Ascending aorta (tissue), 2 donors: ENCODE results near the gene MED27. TPM values are rescaled to one million over a fixed set of nuclear protein-coding genes. Genes with fewer than 3 reads are reported as not detected.

ENCODE experiments used
- DNase-seq, 2 donors: peaks; one replicate each; pipeline ENCODE4 v3.0.0-alpha.2; 2019; ENCODE audit warnings: low spot score in 2 of 2
- H3K27ac ChIP-seq, 2 donors: fragments of 200-600 bp; sonication (generic); one replicate each; pipeline ENCODE4 v1.5.1; 2016 to 2017; ENCODE audit warnings: mild to moderate bottlenecking in 1 of 2
- H3K27me3 ChIP-seq: fragments of 200-600 bp; sonication (generic); one replicate; pipeline ENCODE4 v1.5.1; 2017
- H3K36me3 ChIP-seq, 2 donors: fragments of 200-600 bp; sonication (generic); one replicate each; pipeline ENCODE4 v1.5.1; 2016
- H3K4me1 ChIP-seq, 2 donors: fragments of 200-600 bp; sonication (generic); one replicate each; pipeline ENCODE4 v1.5.1; 2016 to 2017; ENCODE audit warnings: mild to moderate bottlenecking in 1 of 2
- H3K4me3 ChIP-seq, 2 donors: fragments of 200-600 bp; sonication (generic); one replicate each; pipeline ENCODE4 v1.5.1; 2016 to 2017; ENCODE audit warnings: mild to moderate bottlenecking in 1 of 2
- H3K9me3 ChIP-seq, 2 donors: fragments of 200-600 bp; sonication (generic); one replicate each; pipeline ENCODE4 v1.5.1; 2016
- intact Hi-C: fragments of 100-400 bp; cut with DNase I; formaldehyde crosslinking; loops from one replicate; pipeline ENCODE4 v1.15.1; 2023
- total RNA-seq: library from RNA; depleted of rRNA; stranded (reverse); fragments of >200 nt; gene quantifications from one replicate; pipeline ENCODE4 v1.1.0, GENCODE V29; 2016
- TF ChIP-seq, protein P1 (sequence below), 3 experiments: fragments of 200-600 bp in 2 of 3; fragments of 450-650 bp in 1 of 3; sonication (generic) in 2 of 3; IDR thresholded peaks; one replicate each; pipeline ENCODE4 v1.5.1; 2016 to 2019; ENCODE audit warnings: antibody characterized with exemption in 3 of 3, mild to moderate bottlenecking in 1 of 3, moderate library complexity in 1 of 3

The MED27 gene
- total RNA-seq, 1 donor from 2014 or later, result 19.4 TPM

GRCh38 chr9:131824155-131824594 is 255.5 kb downstream of the MED27 start:
- H3K4me3 ChIP-seq, result no peak overlapping the region
- intact Hi-C loops, result no loop called here
- no peaks in the 10 kb centered on the region for H3K36me3 ChIP-seq
- H3K27me3 ChIP-seq, result no peaks in the 10 kb centered on the region
- TF ChIP-seq, protein P1, sequence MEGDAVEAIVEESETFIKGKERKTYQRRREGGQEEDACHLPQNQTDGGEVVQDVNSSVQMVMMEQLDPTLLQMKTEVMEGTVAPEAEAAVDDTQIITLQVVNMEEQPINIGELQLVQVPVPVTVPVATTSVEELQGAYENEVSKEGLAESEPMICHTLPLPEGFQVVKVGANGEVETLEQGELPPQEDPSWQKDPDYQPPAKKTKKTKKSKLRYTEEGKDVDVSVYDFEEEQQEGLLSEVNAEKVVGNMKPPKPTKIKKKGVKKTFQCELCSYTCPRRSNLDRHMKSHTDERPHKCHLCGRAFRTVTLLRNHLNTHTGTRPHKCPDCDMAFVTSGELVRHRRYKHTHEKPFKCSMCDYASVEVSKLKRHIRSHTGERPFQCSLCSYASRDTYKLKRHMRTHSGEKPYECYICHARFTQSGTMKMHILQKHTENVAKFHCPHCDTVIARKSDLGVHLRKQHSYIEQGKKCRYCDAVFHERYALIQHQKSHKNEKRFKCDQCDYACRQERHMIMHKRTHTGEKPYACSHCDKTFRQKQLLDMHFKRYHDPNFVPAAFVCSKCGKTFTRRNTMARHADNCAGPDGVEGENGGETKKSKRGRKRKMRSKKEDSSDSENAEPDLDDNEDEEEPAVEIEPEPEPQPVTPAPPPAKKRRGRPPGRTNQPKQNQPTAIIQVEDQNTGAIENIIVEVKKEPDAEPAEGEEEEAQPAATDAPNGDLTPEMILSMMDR (IDR thresholded peaks at IDR 0.05), result no peak
- H3K27ac ChIP-seq, result no peak overlapping the region
- H3K4me1 ChIP-seq, result no peaks in the 10 kb centered on the region
- no peaks in the 10 kb centered on the region for H3K9me3 ChIP-seq
- no peak for DNase-seq

DNA sequence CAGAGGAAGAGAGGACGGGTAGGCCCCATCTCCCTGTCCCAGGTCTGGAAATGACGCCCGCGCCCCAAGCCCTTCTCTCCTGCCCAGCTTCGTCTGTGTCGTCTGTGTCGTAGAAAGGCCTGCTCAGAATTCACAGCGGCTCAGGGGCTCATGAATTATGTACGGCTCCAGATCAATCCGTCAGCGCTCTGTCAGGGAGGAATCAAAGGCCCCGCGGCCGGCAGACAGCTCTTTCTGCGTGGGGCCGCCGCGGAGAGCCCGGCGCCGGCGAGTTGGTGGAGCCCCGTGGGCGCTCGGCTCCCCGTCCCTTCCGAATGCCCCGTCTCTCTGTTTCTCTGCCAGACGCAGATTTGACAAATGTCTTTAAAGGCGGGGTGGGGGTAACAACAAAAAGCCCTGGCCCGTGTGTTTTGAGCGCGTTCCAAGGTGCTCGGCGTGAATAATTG is 255.9 kb downstream of the MED27 start:
- Histone ChIP-seq H3K4me3 (no peak overlapping the region), H3K27me3 (no peaks in the 10 kb centered on the region), H3K4me1 (no peaks in the 10 kb centered on the region), H3K27ac (no peak overlapping the region), H3K9me3 (no peaks in the 10 kb centered on the region), H3K36me3 (no peaks in the 10 kb centered on the region)
- intact Hi-C loops, result no loop called here
- TF ChIP-seq, protein P1 (IDR thresholded peaks at IDR 0.05), result no peak
- DNase-seq, result no peak

GRCh38 chr9:131818089-131818488 is 261.6 kb downstream of the MED27 start:
- Histone ChIP-seq H3K27ac (no peak overlapping the region), H3K4me1 (no peaks in the 10 kb centered on the region), H3K9me3 (no peaks in the 10 kb centered on the region), H3K36me3 (no peaks in the 10 kb centered on the region), H3K27me3 (no peaks in the 10 kb centered on the region), H3K4me3 (no peak overlapping the region)
- DNase-seq, result no peak
- TF ChIP-seq, protein P1 (IDR thresholded peaks at IDR 0.05), result no peak
- intact Hi-C loops, result no loop called here

GRCh38 chr9:131817627-131818026 is 262.0 kb downstream of the MED27 start:
- H3K27me3 ChIP-seq, result no peaks in the 10 kb centered on the region
- TF ChIP-seq, protein P1 (IDR thresholded peaks at IDR 0.05), result no peak
- H3K4me1 ChIP-seq, result no peaks in the 10 kb centered on the region
- no peaks in the 10 kb centered on the region for H3K36me3 ChIP-seq
- no peaks in the 10 kb centered on the region for H3K9me3 ChIP-seq
- no peak for DNase-seq
- H3K4me3 ChIP-seq, result no peak overlapping the region
- intact Hi-C loops, result no loop called here
- H3K27ac ChIP-seq, result no peak overlapping the region

GRCh38 chr9:131817073-131817472 is 262.6 kb downstream of the MED27 start:
- Histone ChIP-seq H3K36me3 (no peaks in the 10 kb centered on the region), H3K9me3 (no peaks in the 10 kb centered on the region), H3K4me1 (no peaks in the 10 kb centered on the region), H3K27me3 (no peaks in the 10 kb centered on the region), H3K27ac (no peak overlapping the region), H3K4me3 (no peak overlapping the region)
- no peak for DNase-seq
- intact Hi-C loops, result no loop called here
- TF ChIP-seq, protein P1 (IDR thresholded peaks at IDR 0.05), result no peak
